ENCODE results near the gene GPHN. TPM values are rescaled to one million over a fixed set of nuclear protein-coding genes. Genes with fewer than 3 reads are reported as not detected.

The GPHN gene
- total RNA-seq, 6 experiments from 2014 or later = 21.2 to 81.7 (median 40.2) TPM

GRCh38 chr14:66482873-66483272 lies 25.1 kb upstream of the GPHN start:
- Histone ChIP-seq H3K36me3 (no peaks in the 10 kb centered on the region), H3K4me1 (peaks cover 0 to 38% (median 11%) of the 10 kb centered on the region in 4 donors), H3K4me3 (no peak overlapping the region), H3K27me3 (no peaks in the 10 kb centered on the region), H3K27ac (peak overlapping the region in 2 of 3 donors; percentile 14 to 36), H3K9me3 (no peaks in the 10 kb centered on the region)
- ATAC-seq (peak in 3 of 4 donors; percentile 11 to 32 (median 22)), DNase-seq (no peak)
- WGBS (ENCODE audit: insufficient coverage, low coverage, low lambda C conversion rate, missing lambda C conversion rate) = 33% methylated on average over 2 of the region's 2 CpGs
- intact Hi-C loops (cut with DNase I) = no loop called here
- no peak for TF ChIP-seq CTCF (IDR thresholded peaks at IDR 0.05)
- no peak for TF ChIP-seq POLR2A (IDR thresholded peaks at IDR 0.05)

DNA sequence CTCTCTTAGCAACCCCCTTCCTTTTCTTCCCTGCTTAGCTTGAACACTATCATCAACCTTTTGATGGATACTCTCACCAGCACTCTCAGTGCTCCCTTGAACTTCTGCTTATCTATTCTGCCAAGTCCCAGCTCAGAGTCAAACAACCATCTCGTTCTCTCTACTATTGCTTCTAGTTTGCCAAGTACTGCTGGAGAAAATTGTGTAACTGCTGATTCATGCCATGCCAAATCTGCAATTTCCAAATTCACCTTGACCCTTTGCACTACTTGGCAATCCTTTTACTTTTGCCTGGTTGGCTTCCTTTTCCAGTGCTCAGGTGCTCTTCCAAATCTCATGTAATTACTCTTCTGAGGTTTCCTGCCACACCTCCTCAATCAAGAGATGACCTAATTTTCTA lies 24.6 kb upstream of the GPHN start:
- DNase-seq (peak in 1 of 3 donors; percentile 68), ATAC-seq (peak; percentile 91 to 96 (median 95))
- Histone ChIP-seq H3K9me3 (no peaks in the 10 kb centered on the region), H3K27me3 (no peaks in the 10 kb centered on the region), H3K4me1 (peaks cover 0 to 38% (median 11%) of the 10 kb centered on the region in 4 donors), H3K27ac (peak overlapping the region in 2 of 3 donors; percentile 36 to 57), H3K4me3 (no peak overlapping the region), H3K36me3 (no peaks in the 10 kb centered on the region)
- intact Hi-C loops (cut with DNase I) = no loop called here
- no peak for TF ChIP-seq POLR2A (IDR thresholded peaks at IDR 0.05)
- TF ChIP-seq CTCF (IDR thresholded peaks at IDR 0.05) = no peak
- 42% methylated on average over 1 of the region's 1 CpG for WGBS (ENCODE audit: insufficient coverage, low coverage, low lambda C conversion rate, missing lambda C conversion rate)

- H3K4me3 ChIP-seq = no peak overlapping the region
- H3K36me3 ChIP-seq = no peaks in the 10 kb centered on the region
- WGBS (ENCODE audit: insufficient coverage, low coverage, low lambda C conversion rate, missing lambda C conversion rate) = 38% methylated on average over 3 of the region's 3 CpGs
- H3K4me1 ChIP-seq = peaks cover 0 to 43% (median 16%) of the 10 kb centered on the region in 4 donors
- DNase-seq = no peak
- TF ChIP-seq CTCF (IDR thresholded peaks at IDR 0.05) (no peak), POLR2A (IDR thresholded peaks at IDR 0.05) (no peak)
- peak overlapping the region in 2 of 3 donors; percentile 39 to 71 for H3K27ac ChIP-seq
- intact Hi-C loops (cut with DNase I) = no loop called here
- no peaks in the 10 kb centered on the region for H3K27me3 ChIP-seq
- ATAC-seq = peak; percentile 34 to 68 (median 60)
- no peaks in the 10 kb centered on the region for H3K9me3 ChIP-seq
These were observed 22.9 kb upstream of the GPHN start for GRCh38 chr14:66485029-66485428.

- TF ChIP-seq POLR2A (IDR thresholded peaks at IDR 0.05) = no peak
- Histone ChIP-seq H3K27ac (peak within 1 kb of the TSS in 1 of 3 donors; percentile 71), H3K4me1 (peaks cover 0 to 50% (median 20%) of the 10 kb centered on the region in 4 donors), H3K4me3 (no peak within 1 kb of the TSS), H3K27me3 (no peaks in the 10 kb centered on the region), H3K9me3 (no peaks in the 10 kb centered on the region), H3K36me3 (no peaks in the 10 kb centered on the region)
- 84% methylated on average over 2 of the region's 2 CpGs for WGBS (ENCODE audit: insufficient coverage, low coverage, low lambda C conversion rate, missing lambda C conversion rate)
- DNase-seq (no peak), ATAC-seq (no peak)
- intact Hi-C loops (cut with DNase I) = no loop called here
These were observed 22.0 kb upstream of the GPHN start, which contains the start of gene CCDC196 for GRCh38 chr14:66485910-66486421. Gene CCDC196, plus strand, starts transcription at chr14:66486371. Its CDS starts 132 bp downstream, at chr14:66486503.

GRCh38 chr14:66487164-66487563 lies 20.8 kb upstream of the GPHN start:
- peaks cover 0 to 55% (median 20%) of the 10 kb centered on the region in 4 donors for H3K4me1 ChIP-seq
- 56% methylated on average over 2 of the region's 2 CpGs for WGBS (ENCODE audit: insufficient coverage, low coverage, low lambda C conversion rate, missing lambda C conversion rate)
- DNase-seq (no peak), ATAC-seq (no peak)
- intact Hi-C loops (cut with DNase I) = no loop called here
- H3K9me3 ChIP-seq = no peaks in the 10 kb centered on the region
- H3K27me3 ChIP-seq = no peaks in the 10 kb centered on the region
- TF ChIP-seq CTCF (IDR thresholded peaks at IDR 0.05) (no peak), POLR2A (IDR thresholded peaks at IDR 0.05) (no peak)
- no peak overlapping the region for H3K27ac ChIP-seq
- no peak overlapping the region for H3K4me3 ChIP-seq
- H3K36me3 ChIP-seq = no peaks in the 10 kb centered on the region

All from right lobe of liver (tissue), 6 donors.